ENCODE results near the gene GON4L.

The GON4L gene

GRCh38 chr1:155834296-155834926 is 22.6 kb downstream of the GON4L start:
- no peak for TF ChIP-seq CTCF (conservative IDR thresholded peaks at IDR 0.05)
- no peak overlapping the region for H3K27ac ChIP-seq

GRCh38 chr1:155833665-155834295 is 23.2 kb downstream of the GON4L start:
- H3K27ac ChIP-seq = no peak overlapping the region
- no peak for TF ChIP-seq CTCF (conservative IDR thresholded peaks at IDR 0.05)

- H3K27ac ChIP-seq = peak overlapping the region; percentile 73; the same call in 1 of the 2 replicates
- no peak for TF ChIP-seq CTCF (conservative IDR thresholded peaks at IDR 0.05)
These were observed 25.6 kb downstream of the GON4L start for GRCh38 chr1:155831279-155831976.

GRCh38 chr1:155827450-155827849 is 29.6 kb downstream of the GON4L start:
- H3K27ac ChIP-seq = no peak overlapping the region
- no peak for TF ChIP-seq CTCF (conservative IDR thresholded peaks at IDR 0.05)

- no peak overlapping the region for H3K27ac ChIP-seq
These were observed 40.7 kb downstream of the GON4L start for GRCh38 chr1:155816351-155816750.

GRCh38 chr1:155813672-155814071 is 43.3 kb downstream of the GON4L start:
- TF ChIP-seq CTCF (conservative IDR thresholded peaks at IDR 0.05) = no peak
- H3K27ac ChIP-seq = no peak overlapping the region

More at GRCh38 chr1:155816351-155816750, 40.7 kb downstream of the GON4L start:
- no peak for TF ChIP-seq CTCF (conservative IDR thresholded peaks at IDR 0.05)

GRCh38 chr1:155812878-155813277 is 44.1 kb downstream of the GON4L start:
- no peak for TF ChIP-seq CTCF (conservative IDR thresholded peaks at IDR 0.05)

More at GRCh38 chr1:155812878-155813277, 44.1 kb downstream of the GON4L start:
- H3K27ac ChIP-seq = no peak overlapping the region
